Smooth muscle cell (in vitro differentiated cells): ENCODE data around the gene MRPL42. TPM values are rescaled to one million over a fixed set of nuclear protein-coding genes. Genes with fewer than 3 reads are reported as not detected.
A peak's percentile ranks its signal among the peaks of the same experiment; 100 is the strongest.

Source experiments
- DNase-seq: peaks from one replicate; lab custom pipeline; 2025; ENCODE audit not compliant: unreplicated experiment; lab: John Stamatoyannopoulos, UW
- H2AFZ ChIP-seq: fragments of 200-600 bp; sonication (generic); 2 replicates; pipeline ENCODE4 v1.6.0; 2016; ENCODE audit warnings: antibody characterized with exemption, low read depth, mild to moderate bottlenecking
- H3F3A ChIP-seq: fragments of 200-600 bp; sonication (generic); 2 replicates; pipeline ENCODE4 v1.6.0; 2017; ENCODE audit warnings: antibody characterized with exemption, low read depth
- H3K27ac ChIP-seq: fragments of 200-600 bp; sonication (generic); 2 replicates; pipeline ENCODE4 v1.5.1; 2016; ENCODE audit warnings: low read depth, mild to moderate bottlenecking
- H3K27me3 ChIP-seq: fragments of 200-600 bp; sonication (generic); 2 replicates; pipeline ENCODE4 v1.6.1; 2016; ENCODE audit warnings: low read depth, mild to moderate bottlenecking
- H3K36me3 ChIP-seq: fragments of 200-600 bp; sonication (generic); 2 replicates; pipeline ENCODE4 v1.5.1; 2016; ENCODE audit warnings: low read depth
- H3K4me1 ChIP-seq: fragments of 200-600 bp; sonication (generic); 2 replicates; pipeline ENCODE4 v1.5.1; 2016; ENCODE audit warnings: low read depth
- H3K4me2 ChIP-seq: fragments of 200-600 bp; sonication (generic); 2 replicates; pipeline ENCODE4 v1.6.0; 2016; ENCODE audit warnings: mild to moderate bottlenecking
- H3K4me3 ChIP-seq: fragments of 200-600 bp; sonication (generic); 2 replicates; pipeline ENCODE4 v1.5.1; 2016; ENCODE audit warnings: mild to moderate bottlenecking
- H3K79me2 ChIP-seq: fragments of 200-600 bp; sonication (generic); 2 replicates; pipeline ENCODE4 v1.6.0; 2016; ENCODE audit warnings: low read depth, mild to moderate bottlenecking
- H3K9ac ChIP-seq: fragments of 200-600 bp; sonication (generic); 2 replicates; pipeline ENCODE4 v1.6.0; 2016; ENCODE audit warnings: low read depth
- H3K9me3 ChIP-seq: fragments of 200-600 bp; sonication (generic); replicated peaks from 2 replicates; pipeline ENCODE4 v1.5.1; 2016; ENCODE audit warnings: low read depth
- H4K20me1 ChIP-seq: fragments of 200-600 bp; sonication (generic); 2 replicates; pipeline ENCODE4 v1.6.0; 2016; ENCODE audit warnings: low read depth
- CTCF ChIP-seq: fragments of 200-600 bp; sonication (generic); IDR thresholded peaks from 2 replicates; pipeline ENCODE4 v1.5.1; 2017; ENCODE audit warnings: borderline replicate concordance, mild to moderate bottlenecking, antibody characterized with exemption; ENCODE audit not compliant: insufficient read depth, poor library complexity, severe bottlenecking
- WGBS: methylation state at CpG from one replicate; pipeline ENCODE4 v1.1.7; 2016; ENCODE audit warnings: low lambda C conversion rate; 5-methylcytosine and 5-hydroxymethylcytosine counted together
- polyA plus RNA-seq: library from polyadenylated mRNA; unstranded; fragments of >200 nt; fragmentation: Nextera tagmentation; extraction: Ambion mirVana; gene quantifications from 2 replicates; pipeline ENCODE4 v1.2.1, GENCODE V29; 2016
- total RNA-seq: library from RNA; depleted of rRNA; stranded (reverse); fragments of >200 nt; gene quantifications from 2 replicates; pipeline ENCODE4 v1.2.3, GENCODE V29; 2014

MRPL42 gene
- total and polyA plus RNA-seq, 2 experiments from 2014 or later, result 82.8 to 113 TPM

DNA sequence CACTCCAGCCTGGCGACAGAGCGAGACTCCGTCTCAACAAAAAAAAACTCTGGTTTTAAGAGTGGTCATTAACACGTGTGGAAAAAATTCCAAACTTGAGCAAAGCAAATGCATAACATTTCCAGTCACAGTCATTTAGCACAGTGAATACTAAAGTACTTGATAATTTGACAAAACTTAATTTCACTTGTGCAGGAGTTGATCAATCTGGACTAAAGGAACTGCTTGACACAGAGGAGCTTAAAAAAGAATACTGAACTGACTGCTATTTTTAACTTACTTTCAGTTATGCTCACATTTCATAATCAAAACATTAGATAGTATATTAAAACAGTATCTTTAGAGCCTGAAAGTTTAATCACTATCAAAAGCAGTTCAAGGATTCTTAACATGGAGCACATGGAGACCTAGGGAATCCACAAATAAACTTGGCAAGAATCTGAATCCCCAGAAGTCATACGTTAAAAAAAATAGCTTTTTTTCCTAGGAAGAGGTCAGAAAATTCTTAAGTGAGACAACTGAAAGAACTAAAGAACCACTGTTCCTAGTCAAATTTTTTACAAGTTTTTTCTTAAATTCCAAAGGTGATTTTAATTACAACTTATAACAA is 33.0 kb upstream of the MRPL42 start:
- Histone ChIP-seq H4K20me1 (peaks cover 100% of the 10 kb centered on the region), H3K4me3 (no peak overlapping the region)

DNA sequence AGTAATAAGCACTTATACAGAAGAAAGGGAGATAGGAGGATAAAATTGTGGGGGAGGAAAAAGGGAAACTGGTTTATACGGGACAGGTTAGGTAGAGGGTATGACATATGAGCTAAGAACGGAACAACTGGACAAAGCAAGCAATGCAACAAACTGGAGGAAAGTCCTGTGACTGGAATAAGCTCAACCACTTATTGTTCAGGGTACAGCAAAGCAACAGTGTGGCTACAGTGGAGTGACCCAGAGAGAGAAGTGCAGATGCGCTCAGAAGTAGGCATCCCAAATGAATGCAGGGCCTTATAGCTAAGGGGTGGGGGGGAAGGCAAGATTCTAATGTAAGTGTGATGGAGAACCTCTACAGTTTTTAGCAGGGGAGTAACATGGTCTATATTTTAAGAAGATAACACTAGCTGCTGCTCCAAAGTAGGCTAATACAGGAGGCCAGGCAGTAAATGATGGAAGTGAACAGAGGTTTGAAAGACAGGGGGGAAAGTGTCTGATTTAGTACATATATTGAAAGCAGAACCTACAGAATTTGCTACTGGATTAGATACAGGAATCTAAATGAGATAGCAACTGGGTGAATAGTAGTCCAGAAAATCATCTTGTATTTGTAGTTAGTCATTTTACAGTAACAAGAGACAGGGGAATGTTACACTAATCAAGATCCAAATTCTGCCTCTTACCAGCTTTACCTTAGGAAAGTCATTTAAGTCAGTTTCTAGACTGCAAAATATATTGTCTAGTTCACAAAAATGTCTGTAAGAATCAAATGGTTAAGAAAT is 28.9 kb upstream of the MRPL42 start:
- 82% methylated on average over 3 of the region's 3 CpGs for WGBS
- peak overlapping the region; percentile 98 for H3K4me2 ChIP-seq
- H3K4me1 ChIP-seq, result peaks cover 28% of the 10 kb centered on the region
- DNase-seq, result no peak
- no peak overlapping the region for H3K4me3 ChIP-seq
- peaks cover 3% of the 10 kb centered on the region for H3F3A ChIP-seq
- no peaks in the 10 kb centered on the region for H3K9me3 ChIP-seq
- no peak for TF ChIP-seq CTCF
- H3K27ac ChIP-seq, result no peak overlapping the region
- no peak overlapping the region for H2AFZ ChIP-seq
- H3K27me3 ChIP-seq, result no peaks in the 10 kb centered on the region
- no peak overlapping the region for H3K9ac ChIP-seq
- peaks cover 81% of the 10 kb centered on the region for H4K20me1 ChIP-seq
- no peaks in the 10 kb centered on the region for H3K36me3 ChIP-seq
- peaks cover 82% of the 10 kb centered on the region for H3K79me2 ChIP-seq

More for the DNA sequence above, 33.0 kb upstream of the MRPL42 start:
- H3K79me2 ChIP-seq, result peaks cover 100% of the 10 kb centered on the region
- H3K4me2 ChIP-seq, result no peak overlapping the region
- no peak overlapping the region for H3K27ac ChIP-seq
- no peak for DNase-seq
- no peak for TF ChIP-seq CTCF
- no peaks in the 10 kb centered on the region for H3K36me3 ChIP-seq
- peaks cover 4% of the 10 kb centered on the region for H3K4me1 ChIP-seq
- H3K9ac ChIP-seq, result no peak overlapping the region
- H2AFZ ChIP-seq, result no peak overlapping the region
- WGBS, result 77% methylated on average over 5 of the region's 5 CpGs
- peaks cover 8% of the 10 kb centered on the region for H3F3A ChIP-seq
- H3K9me3 ChIP-seq, result no peaks in the 10 kb centered on the region
- no peaks in the 10 kb centered on the region for H3K27me3 ChIP-seq

- Histone ChIP-seq H2AFZ (no peak overlapping the region), H3K27me3 (no peaks in the 10 kb centered on the region), H3K9ac (peak overlapping the region; percentile 98), H4K20me1 (peaks cover 63% of the 10 kb centered on the region), H3K36me3 (no peaks in the 10 kb centered on the region), H3K4me1 (peaks cover 28% of the 10 kb centered on the region), H3K79me2 (peaks cover 64% of the 10 kb centered on the region), H3K27ac (peak overlapping the region; percentile 93), H3F3A (no peaks in the 10 kb centered on the region), H3K4me3 (peak overlapping the region; percentile 99), H3K4me2 (peak overlapping the region; percentile 98), H3K9me3 (no peaks in the 10 kb centered on the region)
- DNase-seq, result no peak
- 35% methylated on average over 12 of the region's 12 CpGs for WGBS
- no peak for TF ChIP-seq CTCF
These were observed 27.1 kb upstream of the MRPL42 start for GRCh38 chr12:93440043-93440835.
